ENCODE data around the gene SLX9. TPM values are rescaled to one million over a fixed set of nuclear protein-coding genes. Genes with fewer than 3 reads are reported as not detected.

SLX9 gene
- total RNA-seq, 2 experiments from 2014 or later = 18.6 to 61.6 TPM

DNA sequence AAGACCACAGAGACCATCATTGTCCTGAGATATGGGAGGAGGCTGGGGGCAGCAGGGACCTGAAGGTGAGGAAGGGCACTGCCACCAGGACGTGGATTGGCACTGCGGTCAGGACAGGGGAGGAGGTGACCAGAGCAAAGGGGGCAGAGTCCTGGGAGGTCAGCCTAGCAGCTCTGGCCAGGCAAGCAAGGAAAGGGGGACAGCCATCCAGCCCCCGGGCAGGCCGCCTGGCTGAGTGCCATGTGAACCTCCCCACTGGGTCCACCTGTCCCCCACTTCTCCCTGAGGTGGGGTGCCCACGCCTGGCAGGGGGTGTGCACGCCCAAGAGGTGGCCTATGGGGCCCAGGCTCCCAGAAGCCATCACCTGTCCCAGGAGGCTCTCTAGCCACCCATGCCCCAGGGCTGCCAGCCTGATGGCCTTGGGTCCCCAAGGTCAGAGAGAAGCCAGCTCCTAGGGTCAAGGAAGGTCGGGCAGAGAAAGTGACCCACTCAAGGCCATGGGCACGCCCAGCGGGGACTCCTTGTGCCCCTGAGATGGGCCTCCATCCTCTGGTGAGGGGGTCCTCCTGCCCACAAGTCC, 48.8 kb upstream of the SLX9 start:
- intact Hi-C loops (cut with micrococcal nuclease; ENCODE audit: unreplicated experiment) = no loop called here
- no peak overlapping the region for H2AFZ ChIP-seq (ENCODE audit: low read length)
- H4K20me1 ChIP-seq (ENCODE audit: insufficient read depth, low read length) = no peaks in the 10 kb centered on the region
- ChIA-PET POLR2A (no interaction called here), CTCF (ENCODE audit: unreplicated experiment) (no interaction called here)
- no peaks in the 10 kb centered on the region for H3K9me2 ChIP-seq (ENCODE audit: insufficient read depth, low read length)
- no peak for DNase-seq (ENCODE audit: low spot score)
- TF ChIP-seq EZH2phosphoT487 (IDR thresholded peaks at IDR 0.05; ENCODE audit: borderline replicate concordance, low read depth, low read length) (no peak), CTCF (conservative IDR thresholded peaks at IDR 0.05; ENCODE audit: low read length) (no peak)
- no peaks in the 10 kb centered on the region for H3K4me1 ChIP-seq (ENCODE audit: insufficient read depth, low read length, poor library complexity, severe bottlenecking)
- BruUV-seq (replicated peaks) = no TSS peak
- H3K4me2 ChIP-seq (ENCODE audit: low read length) = no peak overlapping the region
- no peak overlapping the region for H3K4me3 ChIP-seq (ENCODE audit: low read depth, low read length, poor library complexity, severe bottlenecking)
- H3K79me2 ChIP-seq (ENCODE audit: insufficient read depth, low read depth, low read length) = no peaks in the 10 kb centered on the region
- no peaks in the 10 kb centered on the region for H3K9me3 ChIP-seq (ENCODE audit: low read length)
- no peak overlapping the region for H3K27ac ChIP-seq (ENCODE audit: low read depth, low read length, poor library complexity, severe bottlenecking)
- H3K36me3 ChIP-seq (ENCODE audit: insufficient read depth, low read length) = no peaks in the 10 kb centered on the region

DNA sequence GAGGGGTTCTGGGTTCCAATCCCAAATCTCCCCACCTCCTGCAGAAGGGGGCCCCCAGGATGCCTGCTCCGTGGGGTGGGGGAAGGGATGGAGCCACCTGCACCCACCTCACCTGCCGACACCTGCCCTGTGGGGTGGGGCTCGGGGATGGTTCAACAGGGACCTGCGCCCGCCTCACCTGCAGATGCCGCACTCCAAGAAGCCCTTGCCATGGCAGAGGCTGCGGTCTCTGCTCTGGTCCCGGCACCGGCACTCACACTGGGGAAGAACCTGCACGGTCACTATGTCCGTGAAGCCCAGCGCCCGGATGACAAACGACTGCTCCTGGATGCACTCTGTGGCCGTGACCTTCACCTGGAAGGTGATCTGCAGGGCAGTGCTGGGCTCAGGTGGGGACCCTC, 48.2 kb upstream of the SLX9 start:
- ChIA-PET POLR2A (no interaction called here), CTCF (ENCODE audit: unreplicated experiment) (no interaction called here)
- Histone ChIP-seq H3K9me3 (ENCODE audit: low read length) (no peaks in the 10 kb centered on the region), H2AFZ (ENCODE audit: low read length) (no peak overlapping the region), H3K4me3 (ENCODE audit: low read depth, low read length, poor library complexity, severe bottlenecking) (no peak overlapping the region), H3K36me3 (ENCODE audit: insufficient read depth, low read length) (no peaks in the 10 kb centered on the region), H3K79me2 (ENCODE audit: insufficient read depth, low read depth, low read length) (no peaks in the 10 kb centered on the region), H3K4me2 (ENCODE audit: low read length) (no peak overlapping the region), H3K9me2 (ENCODE audit: insufficient read depth, low read length) (no peaks in the 10 kb centered on the region), H4K20me1 (ENCODE audit: insufficient read depth, low read length) (no peaks in the 10 kb centered on the region), H3K27ac (ENCODE audit: low read depth, low read length, poor library complexity, severe bottlenecking) (no peak overlapping the region), H3K4me1 (ENCODE audit: insufficient read depth, low read length, poor library complexity, severe bottlenecking) (no peaks in the 10 kb centered on the region)
- no peak for TF ChIP-seq EZH2phosphoT487 (IDR thresholded peaks at IDR 0.05; ENCODE audit: borderline replicate concordance, low read depth, low read length)
- TF ChIP-seq CTCF (conservative IDR thresholded peaks at IDR 0.05; ENCODE audit: low read length) = no peak
- intact Hi-C loops (cut with micrococcal nuclease; ENCODE audit: unreplicated experiment) = loop anchor here (1.0 to 2.0 kb wide), 2 partner anchors 19 to 41 kb away; no protein-coding TSS in a partner anchor
- no peak for DNase-seq (ENCODE audit: low spot score)
- no TSS peak for BruUV-seq (replicated peaks)

- Histone ChIP-seq H3K79me2 (ENCODE audit: insufficient read depth, low read depth, low read length) (no peaks in the 10 kb centered on the region), H3K4me2 (ENCODE audit: low read length) (no peak overlapping the region), H3K9me3 (ENCODE audit: low read length) (no peaks in the 10 kb centered on the region), H3K36me3 (ENCODE audit: insufficient read depth, low read length) (no peaks in the 10 kb centered on the region), H2AFZ (ENCODE audit: low read length) (no peak overlapping the region), H3K9me2 (ENCODE audit: insufficient read depth, low read length) (no peaks in the 10 kb centered on the region), H4K20me1 (ENCODE audit: insufficient read depth, low read length) (no peaks in the 10 kb centered on the region), H3K4me3 (ENCODE audit: low read depth, low read length, poor library complexity, severe bottlenecking) (no peak overlapping the region), H3K27ac (ENCODE audit: low read depth, low read length, poor library complexity, severe bottlenecking) (no peak overlapping the region), H3K4me1 (ENCODE audit: insufficient read depth, low read length, poor library complexity, severe bottlenecking) (no peaks in the 10 kb centered on the region)
- intact Hi-C loops (cut with micrococcal nuclease; ENCODE audit: unreplicated experiment) = loop anchor here (1.0 to 2.0 kb wide), 2 partner anchors 19 to 40 kb away; no protein-coding TSS in a partner anchor
- ChIA-PET CTCF (ENCODE audit: unreplicated experiment) (no interaction called here), POLR2A (no interaction called here)
- no peak for DNase-seq (ENCODE audit: low spot score)
- no peak for TF ChIP-seq EZH2phosphoT487 (IDR thresholded peaks at IDR 0.05; ENCODE audit: borderline replicate concordance, low read depth, low read length)
- no peak for TF ChIP-seq CTCF (conservative IDR thresholded peaks at IDR 0.05; ENCODE audit: low read length)
- BruUV-seq (replicated peaks) = no TSS peak
Measured at GRCh38 chr21:44892095-44892494, 47.7 kb upstream of the SLX9 start.
